ENCODE data around the gene RBM8A. TPM values are rescaled to one million over a fixed set of nuclear protein-coding genes. Genes with fewer than 3 reads are reported as not detected.

The RBM8A gene
- total and polyA plus RNA-seq, 9 of the 15 experiments (the other 6 are each of a cell fraction or from before 2014, with no cell fraction given): 215 to 1,035 (median 291) TPM

DNA sequence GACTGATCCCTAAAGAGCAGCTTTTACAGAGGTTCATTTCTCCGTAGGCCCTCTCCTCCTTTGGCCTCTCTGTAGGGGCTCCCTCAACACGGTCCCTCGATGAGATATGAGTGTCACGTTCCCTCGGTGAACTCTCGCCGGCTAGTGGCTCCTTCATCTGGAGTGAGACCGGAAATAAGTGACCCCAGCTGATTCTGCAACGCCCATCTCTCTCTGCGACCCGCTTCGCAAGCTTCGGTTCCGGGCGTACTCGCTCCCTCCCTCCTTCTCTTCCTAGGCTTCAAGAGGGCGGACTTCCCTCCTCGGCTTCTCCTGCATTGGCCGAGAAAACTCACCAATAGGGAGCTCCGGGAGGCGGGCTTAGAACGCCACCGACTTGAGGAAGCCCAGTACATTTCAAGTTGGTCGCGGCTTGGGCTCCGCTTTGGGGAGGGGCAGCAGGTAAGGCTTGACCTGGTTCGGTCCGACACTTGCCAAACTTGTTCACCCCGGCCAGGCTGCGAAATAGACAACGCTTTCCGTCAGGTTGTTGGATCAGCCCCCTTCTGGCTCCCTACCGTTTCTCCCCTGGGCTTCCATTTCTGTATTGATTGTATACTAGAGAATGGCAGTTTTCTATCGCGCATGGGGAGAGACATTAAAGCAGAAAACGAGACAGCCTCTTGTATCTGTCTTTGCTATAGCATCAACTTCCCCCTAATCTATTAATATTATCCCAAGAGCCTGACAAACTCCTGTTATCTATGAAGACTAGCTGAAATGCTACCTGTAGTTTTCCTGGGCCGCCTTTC is 37.2 kb upstream of the RBM8A start, which contains the start of the genes ANKRD34A and POLR3GL (continued):
- TF ChIP-seq UBTF (IDR thresholded peaks at IDR 0.05; ENCODE audit: borderline replicate concordance in 1 of 2, low read depth in 2 of 2, low read length in 2 of 2) (peak in 1 of 2 experiments; percentile 32; a peak in 1 of 4 replicates), SAP30 (IDR thresholded peaks at IDR 0.05; ENCODE audit: borderline replicate concordance, insufficient read depth, low read depth, low read length, poor library complexity, severe bottlenecking) (peak; percentile 25), ZNF395 (CRISPR knock-in tag; IDR thresholded peaks at IDR 0.05) (no peak), PBX2 (CRISPR knock-in tag; IDR thresholded peaks at IDR 0.05; ENCODE audit: low read depth) (no peak), PBX2 (tag; conservative IDR thresholded peaks at IDR 0.05; ENCODE audit: low read depth) (0 out of 2 replicates have a peak, but pooled peaks have one; percentile 12), ETV1 (tag; conservative IDR thresholded peaks at IDR 0.05; ENCODE audit: low read depth) (peak; percentile 91), MYBL2 (IDR thresholded peaks at IDR 0.05; ENCODE audit: low read depth) (no peak), MYBL2 (CRISPR knock-in tag; IDR thresholded peaks at IDR 0.05; ENCODE audit: borderline replicate concordance) (no peak), NONO (IDR thresholded peaks at IDR 0.05; ENCODE audit: low read depth in 2 of 2, low read length in 1 of 2) (0 out of 4 replicates have a peak, but pooled peaks of 1 of the 2 experiments have one; percentile 9), ZC3H4 (CRISPR knock-in tag; IDR thresholded peaks at IDR 0.05; ENCODE audit: borderline replicate concordance) (no peak), FUS (optimal IDR thresholded peaks at IDR 0.05; ENCODE audit: low read depth, low read length) (no peak), CC2D1A (IDR thresholded peaks at IDR 0.05) (peak; percentile 50; the same call in 1 of the 2 replicates), NCOA1 (IDR thresholded peaks at IDR 0.05; ENCODE audit: low read depth) (no peak), SMARCC2 (IDR thresholded peaks at IDR 0.05; ENCODE audit: low read depth) (peak; percentile 36; the same call in 1 of the 2 replicates), CCNT2 (IDR thresholded peaks at IDR 0.05; ENCODE audit: borderline replicate concordance, extremely low read depth, insufficient read length, low read depth, low read length) (no peak), DACH1 (IDR thresholded peaks at IDR 0.05; ENCODE audit: partially characterized antibody) (peak; percentile 77), ZZZ3 (IDR thresholded peaks at IDR 0.05) (no peak), NCOA2 (IDR thresholded peaks at IDR 0.05; ENCODE audit: partially characterized antibody in 2 of 2) (no peak), ZNF431 (CRISPR knock-in tag; IDR thresholded peaks at IDR 0.05) (no peak), RBFOX2 (IDR thresholded peaks at IDR 0.05; ENCODE audit: low read depth, low read length) (peak; percentile 89), ARHGAP35 (IDR thresholded peaks at IDR 0.05; ENCODE audit: partially characterized antibody) (no peak)

Measured in K562 (cell line).